WI38 (cell line): Measurements from ENCODE around the gene PPFIBP1.

Experiments used
- H3K4me3 ChIP-seq: 2 replicates; pipeline ENCODE4 v1.5.1; 2011; ENCODE audit warnings: low read depth, mild to moderate bottlenecking, control low read depth, low read length
- CTCF ChIP-seq: IDR thresholded peaks from 2 replicates; pipeline ENCODE4 v1.5.1; 2012; ENCODE audit warnings: low read depth, mild to moderate bottlenecking, control low read depth, low read length

PPFIBP1 gene

GRCh38 chr12:27549801-27550652 lies 26.0 kb downstream of the PPFIBP1 start:
- H3K4me3 ChIP-seq = peak overlapping the region; percentile 42
- TF ChIP-seq CTCF = no peak

- H3K4me3 ChIP-seq = no peak overlapping the region
- TF ChIP-seq CTCF = no peak
These were observed 26.6 kb downstream of the PPFIBP1 start for GRCh38 chr12:27550653-27550975.

- TF ChIP-seq CTCF = no peak
- no peak overlapping the region for H3K4me3 ChIP-seq
These were observed 27.3 kb downstream of the PPFIBP1 start for GRCh38 chr12:27551172-27551840.

GRCh38 chr12:27552235-27552634 lies 28.2 kb downstream of the PPFIBP1 start:
- no peak for TF ChIP-seq CTCF
- no peak overlapping the region for H3K4me3 ChIP-seq

GRCh38 chr12:27552886-27553560 lies 29.0 kb downstream of the PPFIBP1 start:
- TF ChIP-seq CTCF = no peak
- no peak overlapping the region for H3K4me3 ChIP-seq

- no peak overlapping the region for H3K4me3 ChIP-seq
- TF ChIP-seq CTCF = no peak
These were observed 29.9 kb downstream of the PPFIBP1 start for GRCh38 chr12:27553941-27554340.
